Heart left ventricle (tissue), 16 donors: Measurements from ENCODE around the gene RNGTT. TPM values are rescaled to one million over a fixed set of nuclear protein-coding genes. Genes with fewer than 3 reads are reported as not detected.

Experiments used
- ATAC-seq, 4 donors: fragments of 200-7000 bp; cut with Tn5 transposase; one replicate each; pipeline ENCODE4 v1.9.1; 2020 to 2022; ENCODE audit warnings: moderate library complexity in 4 of 4, mild to moderate bottlenecking in 3 of 4, moderate number of reproducible peaks in 1 of 4
- DNase-seq, 5 donors: peaks; one replicate each; pipeline ENCODE4 v3.0.0-alpha.2; 2020
- H3K27ac ChIP-seq, 12 donors: fragments of 200-600 bp; sonication (generic) in 4 of 12; one replicate each; pipeline versions ENCODE4 v1.5.0 to v1.8.0; 2016 to 2022; ENCODE audit warnings: mild to moderate bottlenecking in 2 of 12
- H3K27me3 ChIP-seq, 9 donors: fragments of 200-600 bp; sonication (generic) in 2 of 9; one replicate each; pipeline versions ENCODE4 v1.5.1 to v1.8.0; 2016 to 2022; ENCODE audit warnings: mild to moderate bottlenecking in 3 of 9
- H3K36me3 ChIP-seq, 9 donors: fragments of 200-600 bp; sonication (generic) in 2 of 9; one replicate each; pipeline versions ENCODE4 v1.5.0 to v1.8.0; 2018 to 2022; ENCODE audit warnings: mild to moderate bottlenecking in 2 of 9
- H3K4me1 ChIP-seq, 12 donors: fragments of 200-600 bp; sonication (generic) in 4 of 12; one replicate each; pipeline versions ENCODE4 v1.5.0 to v1.8.0; 2016 to 2022; ENCODE audit warnings: mild to moderate bottlenecking in 3 of 12
- H3K4me3 ChIP-seq, 12 donors: fragments of 200-600 bp; sonication (generic) in 4 of 12; one replicate each; pipeline versions ENCODE4 v1.5.0 to v1.8.0; 2017 to 2022; ENCODE audit warnings: mild to moderate bottlenecking in 9 of 12, moderate library complexity in 4 of 12
- H3K9me3 ChIP-seq, 12 donors: fragments of 200-600 bp; sonication (generic) in 4 of 12; one replicate each; pipeline versions ENCODE4 v1.5.0 to v1.8.0; 2016 to 2022; ENCODE audit warnings: mild to moderate bottlenecking in 1 of 12
- CTCF ChIP-seq, 12 donors: fragments of 200-600 bp; sonication (generic) in 4 of 12; IDR thresholded peaks; one replicate each; pipeline versions ENCODE4 v1.5.0 to v1.8.0; 2018 to 2022; ENCODE audit warnings: antibody characterized with exemption in 12 of 12, mild to moderate bottlenecking in 5 of 12
- POLR2A ChIP-seq, 2 donors: fragments of 450-650 bp; IDR thresholded peaks; one replicate each; pipeline ENCODE4 v1.6.1; 2017; ENCODE audit warnings: antibody characterized with exemption in 2 of 2, mild to moderate bottlenecking in 2 of 2, moderate library complexity in 2 of 2
- WGBS, 4 donors: extraction: QIAGEN DNeasy Blood & Tissue Kit in 2 of 4; methylation state at CpG; one replicate each; pipeline versions ENCODE4 v1.1.5 to v1.1.7; 2013 to 2018; 5-methylcytosine and 5-hydroxymethylcytosine counted together
- intact Hi-C, 10 donors: fragments of 100-400 bp; cut with DNase I; formaldehyde crosslinking; loops; one replicate each; pipeline versions ENCODE4 v1.11.1 to v1.14.2; 2022
- polyA plus RNA-seq, 2 donors: library from polyadenylated mRNA; stranded (reverse); fragments of 200-250 nt; gene quantifications; one replicate each; pipeline ENCODE4 v1.2.3, GENCODE V29; 2013
- total RNA-seq, 9 donors: library from RNA; depleted of rRNA in 2 of 9; stranded (reverse); fragments of >200 nt in 2 of 9; fragmentation: NEBNext Ultra II Directional in 3 of 9; extraction: Animal tissue kit (Norgen Biotek cat#: 25700) in 3 of 9; gene quantifications; one replicate each; pipeline versions ENCODE4 v1.1.0 to v1.2.4, GENCODE V29; 2016 to 2023
- donor health status: ischemic (EF 13 %, LVEDD 7.1; RV severe dilation, severe dysfunction).
- donor health status: healthy with polysubstance abuse.
- donor health status: DM: no; HTN: yes; CAD: no.
- donor health status: DM: no; HTN: no; CAD: no.
- donor health status: ischemic (EF 25% LVEDD 6.9; RV normal size, moderate dysfunction).
- donor health status: ischemic (EF 25% LVEDD 5.7; RV mildly dilated, moderate dysfunction).
- donor health status: healthy.
- donor health status: DM: yes; HTN: yes; CAD: no.
- donor health status: ischemic (EF 35%, LVEDD 5.7; RV mildly dilated, moderate dysfunction).
- donor health status: nonischemic (EF 11% LVEDD 7.7; RV severe dilation, severe dysfunction).
- donor health status: DM: yes; HTN: yes; CAD: no.
- donor health status: PGD.
- donor health status: ischemic (EF 29% LVEDD 5.4; RV normal size, mild dysfunction).
- donor health status: nonischemic (EF 23%, LVEDD 6.1; RV moderate dilation, normal function).

Gene RNGTT
- total and polyA plus RNA-seq, 11 donors, result 2.6 to 11.6 (median 9.1) TPM

GRCh38 chr6:88987922-88988321, 24.5 kb upstream of the RNGTT start:
- no peak for TF ChIP-seq POLR2A (IDR thresholded peaks at IDR 0.05)
- TF ChIP-seq CTCF (IDR thresholded peaks at IDR 0.05), result no peak

DNA sequence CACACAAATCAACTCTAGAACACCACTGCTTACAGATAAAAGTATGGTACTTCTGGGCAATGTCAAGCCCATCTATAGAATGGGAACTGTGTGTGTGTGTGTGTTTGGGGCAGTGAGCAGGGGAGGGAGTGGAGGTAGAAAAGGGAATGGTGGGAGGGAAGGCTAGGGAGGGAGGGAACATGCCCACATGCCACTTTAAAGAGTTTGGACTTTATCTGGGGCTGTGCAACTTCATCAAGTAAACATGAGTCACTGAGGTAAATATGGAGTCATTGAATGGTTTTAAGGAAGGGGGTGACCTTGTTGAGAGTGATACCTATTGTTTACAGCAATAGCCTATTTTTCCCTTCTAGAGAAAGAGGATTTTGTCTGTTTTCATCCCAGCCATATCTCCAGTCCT, 22.5 kb upstream of the RNGTT start:
- ATAC-seq (no peak), DNase-seq (no peak)
- Histone ChIP-seq H3K4me1 (peaks cover 0 to 10% (median 7%) of the 10 kb centered on the region in 12 donors), H3K27ac (no peak overlapping the region), H3K4me3 (no peak overlapping the region), H3K36me3 (no peaks in the 10 kb centered on the region), H3K27me3 (no peaks in the 10 kb centered on the region), H3K9me3 (no peaks in the 10 kb centered on the region)
- intact Hi-C loops, result loop anchor here in 5 of 10 donors (2.0 to 10.0 kb wide), 6 partner anchors 36 to 379 kb away; partner anchors contain the start of gene SRSF12 (in 3 of the 5)
- TF ChIP-seq POLR2A (IDR thresholded peaks at IDR 0.05), result no peak
- no peak for TF ChIP-seq CTCF (IDR thresholded peaks at IDR 0.05)

More at GRCh38 chr6:88987922-88988321, 24.5 kb upstream of the RNGTT start:
- intact Hi-C loops, result loop anchor here in 4 of 10 donors (5.0 to 10.0 kb wide), 5 partner anchors 34 to 377 kb away; partner anchors contain the start of gene SRSF12 (in 3 of the 4)
- Histone ChIP-seq H3K27me3 (no peaks in the 10 kb centered on the region), H3K27ac (no peak overlapping the region), H3K36me3 (no peaks in the 10 kb centered on the region), H3K4me3 (no peak overlapping the region), H3K9me3 (no peaks in the 10 kb centered on the region), H3K4me1 (peaks cover 0 to 10% (median 6%) of the 10 kb centered on the region in 12 donors)
- ATAC-seq (no peak), DNase-seq (no peak)
- 44 to 64% (median 63%) methylated on average over 2 of the region's 2 CpGs for WGBS, 4 donors

GRCh38 chr6:88984606-88985005, 21.2 kb upstream of the RNGTT start:
- Histone ChIP-seq H3K4me1 (peaks cover 0 to 10% (median 7%) of the 10 kb centered on the region in 12 donors), H3K27ac (no peak overlapping the region), H3K4me3 (no peak overlapping the region), H3K36me3 (no peaks in the 10 kb centered on the region), H3K27me3 (no peaks in the 10 kb centered on the region), H3K9me3 (no peaks in the 10 kb centered on the region)
- WGBS, 4 donors, result 89 to 99% (median 94%) methylated on average over 5 of the region's 5 CpGs
- no peak for ATAC-seq
- intact Hi-C loops, result loop anchor here (2.0 to 10.0 kb wide), 13 partner anchors 38 to 388 kb away; partner anchors contain the start of genes PNRC1 (in 5 of the 10) and SRSF12 (in 4 of the 10)
- DNase-seq, result no peak
- TF ChIP-seq CTCF (IDR thresholded peaks at IDR 0.05) (no peak), POLR2A (IDR thresholded peaks at IDR 0.05) (no peak)

DNA sequence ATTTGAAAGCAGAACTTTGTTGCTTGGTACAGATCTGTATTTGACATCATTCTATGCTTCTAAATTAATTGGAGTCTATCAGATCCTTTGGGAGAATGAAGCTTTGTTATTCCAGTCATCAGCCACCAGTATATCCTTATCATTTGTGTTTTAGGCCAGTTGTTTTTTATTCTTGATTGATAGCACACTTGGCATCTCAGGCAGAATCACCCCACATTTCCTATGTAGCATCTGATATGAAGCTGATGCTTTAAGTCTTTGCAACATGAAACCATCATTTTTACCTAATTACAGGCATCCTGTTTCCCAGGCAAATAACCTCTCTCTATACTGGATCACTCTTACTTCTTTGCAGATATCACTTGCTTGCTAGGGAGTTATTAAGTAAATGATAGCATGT, 20.7 kb upstream of the RNGTT start:
- TF ChIP-seq POLR2A (IDR thresholded peaks at IDR 0.05) (no peak), CTCF (IDR thresholded peaks at IDR 0.05) (no peak)
- H3K27ac ChIP-seq, result no peak overlapping the region
- intact Hi-C loops, result loop anchor here (2.0 to 10.0 kb wide), 12 partner anchors 48 to 388 kb away; partner anchors contain the start of genes PNRC1 (in 5 of the 10) and SRSF12 (in 4 of the 10)
- no peaks in the 10 kb centered on the region for H3K9me3 ChIP-seq
- H3K4me3 ChIP-seq, result no peak overlapping the region
- no peaks in the 10 kb centered on the region for H3K36me3 ChIP-seq
- no peak for DNase-seq
- peaks cover 0 to 10% (median 7%) of the 10 kb centered on the region in 12 donors for H3K4me1 ChIP-seq
- ATAC-seq, result no peak
- no peaks in the 10 kb centered on the region for H3K27me3 ChIP-seq
